Mesendoderm (in vitro differentiated cells): ENCODE data around the gene MBL2. TPM values are rescaled to one million over a fixed set of nuclear protein-coding genes. Genes with fewer than 3 reads are reported as not detected.
A peak's percentile ranks its signal among the peaks of the same experiment; 100 is the strongest.

ENCODE experiments used
- DNase-seq: peaks from one replicate; pipeline ENCODE4 v3.0.0; 2013
- H2AK5ac ChIP-seq: 2 replicates; pipeline ENCODE4 v1.6.1; 2013; ENCODE audit warnings: low read length, inconsistent platforms
- H2BK120ac ChIP-seq: 2 replicates; pipeline ENCODE4 v1.6.1; 2013; ENCODE audit warnings: low read depth, mild to moderate bottlenecking, low read length, moderate library complexity, mixed read lengths
- H2BK15ac ChIP-seq: replicated peaks from 2 replicates; pipeline ENCODE4 v1.6.1; 2013; ENCODE audit warnings: low read depth, mild to moderate bottlenecking, moderate library complexity
- H2BK5ac ChIP-seq: 2 replicates; pipeline ENCODE4 v1.6.1; 2013; ENCODE audit warnings: low read length, inconsistent platforms
- H3K18ac ChIP-seq: 2 replicates; pipeline ENCODE4 v1.6.1; 2013; ENCODE audit warnings: mild to moderate bottlenecking, low read length, mixed read lengths
- H3K23ac ChIP-seq: one replicate; pipeline ENCODE4 v1.6.1; 2013; ENCODE audit warnings: low read length
- H3K27ac ChIP-seq: 2 replicates; pipeline ENCODE4 v1.5.1; 2013; ENCODE audit warnings: low read depth, mild to moderate bottlenecking, inconsistent platforms, low read length, moderate library complexity
- H3K27me3 ChIP-seq: 2 replicates; pipeline ENCODE4 v1.6.1; 2013; ENCODE audit warnings: low read length, control low read depth, mild to moderate bottlenecking, inconsistent platforms; ENCODE audit not compliant: insufficient read depth, poor library complexity
- H3K36me3 ChIP-seq: 2 replicates; pipeline ENCODE4 v1.6.1; 2013; ENCODE audit warnings: low read length, inconsistent platforms; ENCODE audit not compliant: control insufficient read depth, insufficient read depth
- H3K4ac ChIP-seq: one replicate; pipeline ENCODE4 v1.6.1; 2013; ENCODE audit warnings: low read depth, mild to moderate bottlenecking, low read length, moderate library complexity
- H3K4me1 ChIP-seq: 2 replicates; pipeline ENCODE4 v1.6.1; 2013; ENCODE audit warnings: low read depth, low read length, inconsistent platforms; ENCODE audit not compliant: control insufficient read depth
- H3K4me2 ChIP-seq: 2 replicates; pipeline ENCODE4 v1.6.1; 2013; ENCODE audit warnings: low read length
- H3K4me3 ChIP-seq: 2 replicates; pipeline ENCODE4 v1.5.1; 2013; ENCODE audit warnings: mild to moderate bottlenecking, low read length
- H3K56ac ChIP-seq: one replicate; pipeline ENCODE4 v1.6.1; 2013; ENCODE audit warnings: low read length
- H3K79me1 ChIP-seq: 2 replicates; pipeline ENCODE4 v1.6.1; 2013; ENCODE audit warnings: low read length, inconsistent platforms
- H3K79me2 ChIP-seq: 2 replicates; pipeline ENCODE4 v1.6.1; 2013; ENCODE audit warnings: mild to moderate bottlenecking, low read length; ENCODE audit not compliant: control insufficient read depth, insufficient read depth
- H3K9ac ChIP-seq: 2 replicates; pipeline ENCODE4 v1.6.1; 2013; ENCODE audit warnings: low read length, inconsistent platforms
- H4K5ac ChIP-seq: one replicate; pipeline ENCODE4 v1.6.1; 2013; ENCODE audit warnings: low read length
- H4K8ac ChIP-seq: one replicate; pipeline ENCODE4 v1.6.1; 2013; ENCODE audit warnings: low read depth, mild to moderate bottlenecking, control low read depth, low read length, moderate library complexity
- WGBS: extraction: QIAGEN DNeasy Blood & Tissue Kit; methylation state at CpG from one replicate; pipeline ENCODE4 v1.1.7; 2013; ENCODE audit warnings: low lambda C conversion rate, missing lambda C conversion rate; ENCODE audit not compliant: insufficient coverage; ENCODE audit errors: extremely low coverage; 5-methylcytosine and 5-hydroxymethylcytosine counted together
- polyA plus RNA-seq, 2 experiments: library from polyadenylated mRNA; stranded (reverse); fragments of 200-250 nt; gene quantifications; one replicate each; pipeline ENCODE4 v1.2.3, GENCODE V29; 2013

The MBL2 gene
- not detected for polyA plus RNA-seq (2013, experiment 1 of 2)
- polyA plus RNA-seq (2013, experiment 2 of 2) = not detected

- no peak within 1 kb of the TSS for H3K27ac ChIP-seq
- no peaks in the 10 kb centered on the region for H3K79me2 ChIP-seq
- no peak within 1 kb of the TSS for H3K4ac ChIP-seq
- H3K9ac ChIP-seq = no peak within 1 kb of the TSS
- H4K5ac ChIP-seq = no peak within 1 kb of the TSS
- no CpG with 5 or more reads among the region's 3 CpGs for WGBS
- H3K4me3 ChIP-seq = no peak within 1 kb of the TSS
- H2BK5ac ChIP-seq = no peak within 1 kb of the TSS
- H3K56ac ChIP-seq = no peak within 1 kb of the TSS
- no peak within 1 kb of the TSS for H3K23ac ChIP-seq
- no peaks in the 10 kb centered on the region for H3K4me1 ChIP-seq
- DNase-seq = no peak
- H3K36me3 ChIP-seq = no peaks in the 10 kb centered on the region
- no peaks in the 10 kb centered on the region for H3K27me3 ChIP-seq
- H2BK120ac ChIP-seq = no peak within 1 kb of the TSS
- no peak within 1 kb of the TSS for H4K8ac ChIP-seq
- H3K4me2 ChIP-seq = no peak within 1 kb of the TSS
- H3K79me1 ChIP-seq = no peaks in the 10 kb centered on the region
- no peak within 1 kb of the TSS for H2BK15ac ChIP-seq
- no peak within 1 kb of the TSS for H3K18ac ChIP-seq
- no peak within 1 kb of the TSS for H2AK5ac ChIP-seq
These were observed at the start of gene MBL2 for GRCh38 chr10:52772623-52773022. MBL2 (minus strand) TSS chr10:52772784; CDS start chr10:52771635, 1,149 bp downstream.

- Histone ChIP-seq H3K79me2 (no peaks in the 10 kb centered on the region), H2AK5ac (no peak overlapping the region), H3K18ac (no peak overlapping the region), H3K27ac (no peak overlapping the region), H2BK15ac (no peak overlapping the region), H3K36me3 (no peaks in the 10 kb centered on the region), H2BK120ac (no peak overlapping the region), H4K5ac (no peak overlapping the region), H4K8ac (no peak overlapping the region), H3K27me3 (no peaks in the 10 kb centered on the region), H3K4me2 (no peak overlapping the region), H3K4me3 (no peak overlapping the region), H3K9ac (no peak overlapping the region), H3K23ac (no peak overlapping the region), H3K4ac (no peak overlapping the region), H3K56ac (no peak overlapping the region), H2BK5ac (no peak overlapping the region), H3K79me1 (no peaks in the 10 kb centered on the region), H3K4me1 (no peaks in the 10 kb centered on the region)
- WGBS = no CpG with 5 or more reads among the region's 1 CpG
- no peak for DNase-seq
These were observed 47.7 kb upstream of the MBL2 start for GRCh38 chr10:52820309-52820708.

GRCh38 chr10:52818019-52818418 is 45.4 kb upstream of the MBL2 start:
- DNase-seq = peak; percentile 90
- no peaks in the 10 kb centered on the region for H3K79me1 ChIP-seq
- H3K18ac ChIP-seq = no peak overlapping the region
- H3K9ac ChIP-seq = no peak overlapping the region
- no peaks in the 10 kb centered on the region for H3K79me2 ChIP-seq
- no peak overlapping the region for H3K56ac ChIP-seq
- H3K36me3 ChIP-seq = no peaks in the 10 kb centered on the region
- no peak overlapping the region for H3K23ac ChIP-seq
- no peak overlapping the region for H3K4ac ChIP-seq
- no peak overlapping the region for H2BK120ac ChIP-seq
- H4K5ac ChIP-seq = no peak overlapping the region
- no peak overlapping the region for H3K4me3 ChIP-seq
- H3K27me3 ChIP-seq = no peaks in the 10 kb centered on the region
- no peak overlapping the region for H3K27ac ChIP-seq
- no CpG with 5 or more reads among the region's 3 CpGs for WGBS
- H2AK5ac ChIP-seq = no peak overlapping the region
- no peak overlapping the region for H4K8ac ChIP-seq
- no peak overlapping the region for H2BK5ac ChIP-seq
- no peak overlapping the region for H3K4me2 ChIP-seq
- H2BK15ac ChIP-seq = no peak overlapping the region
- H3K4me1 ChIP-seq = no peaks in the 10 kb centered on the region

- WGBS = no CpG with 5 or more reads among the region's 5 CpGs
- no peak overlapping the region for H3K18ac ChIP-seq
These were observed 41.9 kb upstream of the MBL2 start for GRCh38 chr10:52814506-52814905.

GRCh38 chr10:52811776-52812175 is 39.2 kb upstream of the MBL2 start:
- no peak overlapping the region for H3K18ac ChIP-seq
- H2AK5ac ChIP-seq = no peak overlapping the region
- no peaks in the 10 kb centered on the region for H3K79me1 ChIP-seq
- H4K8ac ChIP-seq = no peak overlapping the region
- no peak overlapping the region for H4K5ac ChIP-seq
- H3K36me3 ChIP-seq = no peaks in the 10 kb centered on the region
- H3K79me2 ChIP-seq = no peaks in the 10 kb centered on the region
- H3K27me3 ChIP-seq = no peaks in the 10 kb centered on the region
- no peak for DNase-seq
- H3K56ac ChIP-seq = no peak overlapping the region
- H3K9ac ChIP-seq = no peak overlapping the region
- H3K4me1 ChIP-seq = no peaks in the 10 kb centered on the region
- no peak overlapping the region for H3K4me2 ChIP-seq
- no peak overlapping the region for H3K23ac ChIP-seq
- H2BK5ac ChIP-seq = no peak overlapping the region
- H3K4ac ChIP-seq = no peak overlapping the region
- no peak overlapping the region for H2BK120ac ChIP-seq
- H3K27ac ChIP-seq = no peak overlapping the region
- no peak overlapping the region for H2BK15ac ChIP-seq
- no peak overlapping the region for H3K4me3 ChIP-seq

More at GRCh38 chr10:52814506-52814905, 41.9 kb upstream of the MBL2 start:
- H3K4me2 ChIP-seq = no peak overlapping the region
- no peak overlapping the region for H2BK120ac ChIP-seq
- no peak overlapping the region for H3K56ac ChIP-seq
- H3K4ac ChIP-seq = no peak overlapping the region
- no peaks in the 10 kb centered on the region for H3K79me1 ChIP-seq
- DNase-seq = no peak
- H3K79me2 ChIP-seq = no peaks in the 10 kb centered on the region
- no peak overlapping the region for H3K23ac ChIP-seq
- H3K4me1 ChIP-seq = no peaks in the 10 kb centered on the region
- no peak overlapping the region for H4K8ac ChIP-seq
- H2BK15ac ChIP-seq = no peak overlapping the region
- no peak overlapping the region for H4K5ac ChIP-seq
- no peaks in the 10 kb centered on the region for H3K36me3 ChIP-seq
- no peak overlapping the region for H2AK5ac ChIP-seq
- H3K4me3 ChIP-seq = no peak overlapping the region
- H3K27me3 ChIP-seq = no peaks in the 10 kb centered on the region
- H3K27ac ChIP-seq = no peak overlapping the region
- no peak overlapping the region for H3K9ac ChIP-seq
- H2BK5ac ChIP-seq = no peak overlapping the region

GRCh38 chr10:52810761-52811160 is 38.2 kb upstream of the MBL2 start:
- Histone ChIP-seq H3K4me2 (no peak overlapping the region), H3K4ac (no peak overlapping the region), H3K36me3 (no peaks in the 10 kb centered on the region), H3K79me2 (no peaks in the 10 kb centered on the region), H4K5ac (no peak overlapping the region), H3K56ac (no peak overlapping the region), H2AK5ac (no peak overlapping the region), H4K8ac (no peak overlapping the region), H3K79me1 (no peaks in the 10 kb centered on the region), H2BK15ac (no peak overlapping the region), H3K18ac (no peak overlapping the region), H3K9ac (no peak overlapping the region), H3K4me3 (no peak overlapping the region), H2BK5ac (no peak overlapping the region), H3K27me3 (no peaks in the 10 kb centered on the region), H3K27ac (no peak overlapping the region), H3K4me1 (no peaks in the 10 kb centered on the region), H2BK120ac (no peak overlapping the region), H3K23ac (no peak overlapping the region)
- no CpG with 5 or more reads among the region's 2 CpGs for WGBS
- no peak for DNase-seq
